ENCODE data around the gene FAM83G.

FAM83G gene

DNA sequence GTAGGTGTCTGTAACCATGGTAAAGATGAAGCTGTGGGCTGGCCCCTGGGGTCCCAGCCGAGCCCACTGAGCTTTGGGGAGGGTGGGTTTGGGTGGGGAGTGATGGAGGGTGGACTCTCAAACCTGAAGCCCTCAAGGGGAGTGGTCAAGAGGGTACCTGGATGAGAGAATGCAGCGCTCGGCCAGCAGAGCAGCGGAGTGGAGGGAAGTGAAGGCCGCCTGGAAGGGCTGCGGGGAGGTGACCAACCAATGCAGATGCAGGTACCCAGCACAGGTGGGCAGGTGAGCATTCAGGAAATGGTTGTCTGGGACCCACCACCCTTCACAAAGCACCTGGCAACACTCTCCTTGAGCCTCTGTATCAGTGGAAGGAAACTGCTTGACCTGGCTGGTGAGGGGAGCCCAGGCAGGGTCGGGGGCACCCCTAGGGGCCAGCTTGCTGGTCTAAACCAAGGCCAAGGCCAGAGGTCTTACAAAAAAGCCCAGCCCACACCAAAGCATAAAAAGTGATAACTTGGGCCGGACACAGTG is 56.0 kb downstream of the FAM83G start:
- H3K9me3 ChIP-seq (ENCODE audit: severe bottlenecking): no peaks in the 10 kb centered on the region
- ATAC-seq (ENCODE audit: low read depth) (no peak), DNase-seq (ENCODE audit: low spot score) (no peak)
- no peaks in the 10 kb centered on the region for H3K4me1 ChIP-seq (ENCODE audit: insufficient read depth, poor library complexity, severe bottlenecking)
- TF ChIP-seq CTCF (IDR thresholded peaks at IDR 0.05; ENCODE audit: poor library complexity, severe bottlenecking): no peak
- no peaks in the 10 kb centered on the region for H3K36me3 ChIP-seq (ENCODE audit: low read depth)
- H3K27ac ChIP-seq (ENCODE audit: poor library complexity, severe bottlenecking): no peak overlapping the region
- H3K27me3 ChIP-seq (ENCODE audit: insufficient read depth, poor library complexity, severe bottlenecking): no peaks in the 10 kb centered on the region
- no peak overlapping the region for H3K4me3 ChIP-seq (ENCODE audit: severe bottlenecking)

DNA sequence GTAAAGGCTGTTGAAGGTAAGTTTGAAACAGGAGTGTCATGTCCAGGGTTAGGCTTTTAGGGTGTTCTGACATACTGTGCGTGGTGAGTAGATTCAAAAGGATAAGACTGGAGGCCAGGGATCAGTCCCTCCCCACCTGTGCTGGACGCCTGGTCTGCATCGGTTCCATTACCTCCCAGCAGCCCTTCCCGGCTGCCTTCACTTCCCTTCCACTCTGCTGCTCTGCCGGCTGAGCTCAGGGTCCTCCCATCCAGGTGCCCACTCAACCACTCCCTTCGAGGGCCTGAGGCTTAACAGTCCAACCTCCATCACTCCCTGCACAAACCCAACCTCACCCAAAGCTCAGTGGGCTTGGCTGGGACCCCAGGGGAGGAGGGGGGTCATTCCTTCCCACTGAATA is 56.7 kb downstream of the FAM83G start:
- ATAC-seq (ENCODE audit: low read depth) (no peak), DNase-seq (ENCODE audit: low spot score) (no peak)
- H3K9me3 ChIP-seq (ENCODE audit: severe bottlenecking): no peaks in the 10 kb centered on the region
- H3K36me3 ChIP-seq (ENCODE audit: low read depth): no peaks in the 10 kb centered on the region
- no peak for TF ChIP-seq CTCF (IDR thresholded peaks at IDR 0.05; ENCODE audit: poor library complexity, severe bottlenecking)
- H3K4me3 ChIP-seq (ENCODE audit: severe bottlenecking): no peak overlapping the region
- no peaks in the 10 kb centered on the region for H3K4me1 ChIP-seq (ENCODE audit: insufficient read depth, poor library complexity, severe bottlenecking)
- H3K27ac ChIP-seq (ENCODE audit: poor library complexity, severe bottlenecking): no peak overlapping the region
- H3K27me3 ChIP-seq (ENCODE audit: insufficient read depth, poor library complexity, severe bottlenecking): no peaks in the 10 kb centered on the region

DNA sequence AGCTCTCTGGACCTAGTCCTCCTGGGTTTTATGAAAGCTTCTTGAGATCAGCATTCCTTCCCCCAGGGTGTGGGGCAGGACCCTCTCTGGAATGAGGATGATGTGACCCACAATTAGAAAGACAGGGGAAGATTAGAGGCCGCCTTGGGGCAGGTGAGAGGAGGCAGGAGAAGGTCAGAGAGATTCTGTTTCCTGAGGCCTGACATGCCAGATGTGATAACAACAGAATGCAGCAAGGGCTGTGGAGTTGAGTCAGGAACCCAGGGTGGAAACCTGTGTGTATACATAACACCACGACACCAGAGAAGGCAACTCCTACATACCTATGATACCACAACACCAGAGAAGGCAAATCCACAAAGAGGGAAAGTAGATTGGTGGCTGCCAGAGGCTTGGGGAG is 58.0 kb downstream of the FAM83G start:
- Histone ChIP-seq H3K36me3 (ENCODE audit: low read depth) (no peaks in the 10 kb centered on the region), H3K9me3 (ENCODE audit: severe bottlenecking) (no peaks in the 10 kb centered on the region), H3K27ac (ENCODE audit: poor library complexity, severe bottlenecking) (no peak overlapping the region), H3K27me3 (ENCODE audit: insufficient read depth, poor library complexity, severe bottlenecking) (no peaks in the 10 kb centered on the region), H3K4me3 (ENCODE audit: severe bottlenecking) (no peak overlapping the region), H3K4me1 (ENCODE audit: insufficient read depth, poor library complexity, severe bottlenecking) (no peaks in the 10 kb centered on the region)
- DNase-seq (ENCODE audit: low spot score): no peak
- no peak for TF ChIP-seq CTCF (IDR thresholded peaks at IDR 0.05; ENCODE audit: poor library complexity, severe bottlenecking)
- ATAC-seq (ENCODE audit: low read depth): no peak

DNA sequence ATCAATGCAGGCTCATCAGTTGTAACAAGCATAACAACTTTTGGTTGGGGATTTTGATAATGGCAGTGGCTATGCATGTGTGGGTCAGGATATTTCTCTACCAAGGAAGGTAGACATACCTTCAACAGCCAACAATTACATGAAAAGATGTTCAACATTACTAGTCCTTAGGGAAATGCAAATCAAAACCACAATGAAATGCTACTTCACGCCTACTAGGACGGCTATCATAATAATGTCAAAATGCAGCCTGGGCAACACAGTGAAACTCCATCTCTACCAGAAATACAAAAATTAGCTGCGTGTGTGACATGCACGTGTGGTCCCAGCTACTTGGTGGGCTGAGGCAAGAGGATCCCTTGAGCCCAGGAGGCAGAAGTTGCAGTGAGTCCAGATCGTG is 59.9 kb downstream of the FAM83G start:
- DNase-seq (ENCODE audit: low spot score) (no peak), ATAC-seq (ENCODE audit: low read depth) (no peak)
- Histone ChIP-seq H3K9me3 (ENCODE audit: severe bottlenecking) (no peaks in the 10 kb centered on the region), H3K27ac (ENCODE audit: poor library complexity, severe bottlenecking) (no peak overlapping the region), H3K27me3 (ENCODE audit: insufficient read depth, poor library complexity, severe bottlenecking) (no peaks in the 10 kb centered on the region), H3K36me3 (ENCODE audit: low read depth) (no peaks in the 10 kb centered on the region), H3K4me3 (ENCODE audit: severe bottlenecking) (no peak overlapping the region), H3K4me1 (ENCODE audit: insufficient read depth, poor library complexity, severe bottlenecking) (no peaks in the 10 kb centered on the region)
- no peak for TF ChIP-seq CTCF (IDR thresholded peaks at IDR 0.05; ENCODE audit: poor library complexity, severe bottlenecking)

DNA sequence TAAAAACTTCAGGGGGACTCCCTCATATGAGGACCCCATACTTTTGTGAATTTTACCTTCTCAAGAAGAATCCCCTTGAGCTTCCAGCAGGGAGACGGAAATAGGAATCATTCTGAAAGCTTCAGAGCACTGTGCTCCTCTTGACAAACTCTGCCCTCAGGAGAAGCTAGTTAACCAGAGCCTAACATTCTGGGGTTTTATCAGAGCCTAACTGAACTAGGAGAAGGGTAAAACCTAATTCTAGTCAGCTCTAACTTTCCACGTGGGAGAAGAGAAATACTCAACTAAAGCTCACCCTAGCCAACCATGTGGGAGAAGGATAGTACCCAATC is 65.9 kb downstream of the FAM83G start:
- ATAC-seq (ENCODE audit: low read depth) (no peak), DNase-seq (ENCODE audit: low spot score) (no peak)
- Histone ChIP-seq H3K27ac (ENCODE audit: poor library complexity, severe bottlenecking) (no peak overlapping the region), H3K9me3 (ENCODE audit: severe bottlenecking) (no peaks in the 10 kb centered on the region), H3K4me1 (ENCODE audit: insufficient read depth, poor library complexity, severe bottlenecking) (no peaks in the 10 kb centered on the region), H3K27me3 (ENCODE audit: insufficient read depth, poor library complexity, severe bottlenecking) (no peaks in the 10 kb centered on the region), H3K4me3 (ENCODE audit: severe bottlenecking) (no peak overlapping the region), H3K36me3 (ENCODE audit: low read depth) (no peaks in the 10 kb centered on the region)
- no peak for TF ChIP-seq CTCF (IDR thresholded peaks at IDR 0.05; ENCODE audit: poor library complexity, severe bottlenecking)
